Stimulated activated memory B cell treated with anti-CD40 and anti-IgM and Interleukin-4, amounts not matched to agents 10 μg/mL and 1 μg/mL and 100 μg/mL, for 72 hours (primary cell): Measurements from ENCODE around the gene TSC22D3.
"Not testable (repeated sequence)": the region's sequence is repeated elsewhere in the genome, so short reads cannot be mapped to it uniquely, and the experiment has no call there.

ENCODE experiments used
- ATAC-seq: fragments of 150-1000 bp; cut with Tn5 transposase; 2 replicates; pipeline ENCODE4 v1.10.0; 2021
- H3K27ac Mint-ChIP-seq: one replicate; pipeline ENCODE4 v1.8.0; 2022; ENCODE audit warnings: mild to moderate bottlenecking, mixed read lengths
- H3K27me3 Mint-ChIP-seq: one replicate; pipeline ENCODE4 v1.8.0; 2022; ENCODE audit warnings: mixed read lengths
- H3K36me3 Mint-ChIP-seq: one replicate; pipeline ENCODE4 v1.8.0; 2022; ENCODE audit warnings: mixed read lengths
- H3K4me1 Mint-ChIP-seq: one replicate; pipeline ENCODE4 v1.8.0; 2022; ENCODE audit warnings: mixed read lengths
- H3K4me3 Mint-ChIP-seq: one replicate; pipeline ENCODE4 v1.8.0; 2022; ENCODE audit warnings: mild to moderate bottlenecking, moderate library complexity, mixed read lengths
- H3K9me3 Mint-ChIP-seq: one replicate; pipeline ENCODE4 v1.8.0; 2022; ENCODE audit warnings: mixed read lengths

TSC22D3 gene

DNA sequence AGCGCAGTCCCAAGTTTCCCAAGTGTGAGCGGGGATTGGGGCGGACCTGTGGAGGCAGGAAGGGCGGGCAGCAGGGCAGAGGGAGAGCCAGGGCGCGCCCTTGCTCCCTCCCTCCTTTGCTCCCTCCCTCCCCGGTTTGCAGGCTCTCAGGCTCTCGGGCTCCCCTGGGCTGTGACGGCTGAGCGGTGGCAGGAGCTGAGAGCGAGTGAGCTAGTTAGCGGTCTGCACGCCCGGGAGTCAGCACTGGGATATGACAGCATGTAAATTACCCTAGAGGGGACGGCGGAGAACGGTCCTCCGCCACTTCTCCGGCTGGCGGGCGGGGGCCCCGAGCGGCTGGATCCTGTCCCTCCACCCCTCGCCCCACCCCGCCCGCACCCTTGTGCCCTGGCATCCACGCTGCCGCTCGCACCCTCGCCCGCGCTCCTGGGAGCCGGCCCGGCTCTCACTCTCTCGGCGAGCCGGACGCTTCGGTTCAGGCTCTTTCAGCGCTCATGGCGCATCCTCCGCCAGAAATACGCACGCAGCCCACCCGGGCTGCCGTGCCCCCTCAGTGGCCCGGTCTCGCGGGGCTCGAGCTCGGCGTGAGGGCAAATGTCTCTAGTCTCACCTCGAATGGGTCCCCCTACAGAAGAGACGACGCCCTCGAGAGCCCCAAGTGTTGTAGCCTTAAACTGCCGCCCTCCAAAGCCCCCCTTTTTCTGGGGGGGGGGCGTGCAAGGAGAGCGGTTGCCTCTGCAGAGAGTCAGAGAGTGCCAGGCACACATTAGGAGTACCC lies at the start of gene TSC22D3:
Gene TSC22D3, minus strand, starts transcription at position 54 of the 778 bp plus-strand sequence. CDS start 368 bp downstream, outside the sequence.
- Mint-ChIP-seq H3K27me3 (no peaks in the 10 kb centered on the region), H3K4me1 (peaks cover 15% of the 10 kb centered on the region), H3K9me3 (no peaks in the 10 kb centered on the region), H3K27ac (peak within 1 kb of the TSS; percentile 78), H3K4me3 (peak within 1 kb of the TSS; percentile 94), H3K36me3 (no peaks in the 10 kb centered on the region)
- peak; percentile 79 for ATAC-seq

DNA sequence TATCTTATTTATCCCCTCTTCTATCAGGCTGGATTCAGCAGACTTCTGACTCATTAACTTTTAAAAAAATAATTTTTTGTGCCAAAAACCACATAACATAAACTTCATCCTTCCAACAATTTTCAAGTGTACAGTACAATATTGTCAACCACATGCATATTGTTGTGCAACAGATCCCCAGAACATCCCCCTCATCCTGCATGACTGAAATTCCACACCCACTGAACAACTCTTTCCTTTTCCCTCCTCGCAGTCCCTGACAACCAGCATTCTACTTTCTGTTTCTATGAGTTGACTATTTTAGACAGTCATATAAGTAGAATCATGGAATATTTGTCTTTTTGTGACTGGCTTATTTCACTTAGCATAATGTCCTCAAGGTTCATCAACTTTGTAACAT lies 47.9 kb upstream of the TSC22D3 start:
- no peak for ATAC-seq
- Mint-ChIP-seq H3K27me3 (peaks cover 9% of the 10 kb centered on the region), H3K36me3 (no peaks in the 10 kb centered on the region), H3K4me3 (no peak overlapping the region), H3K4me1 (peaks cover 27% of the 10 kb centered on the region), H3K27ac (no peak overlapping the region), H3K9me3 (no peaks in the 10 kb centered on the region)

DNA sequence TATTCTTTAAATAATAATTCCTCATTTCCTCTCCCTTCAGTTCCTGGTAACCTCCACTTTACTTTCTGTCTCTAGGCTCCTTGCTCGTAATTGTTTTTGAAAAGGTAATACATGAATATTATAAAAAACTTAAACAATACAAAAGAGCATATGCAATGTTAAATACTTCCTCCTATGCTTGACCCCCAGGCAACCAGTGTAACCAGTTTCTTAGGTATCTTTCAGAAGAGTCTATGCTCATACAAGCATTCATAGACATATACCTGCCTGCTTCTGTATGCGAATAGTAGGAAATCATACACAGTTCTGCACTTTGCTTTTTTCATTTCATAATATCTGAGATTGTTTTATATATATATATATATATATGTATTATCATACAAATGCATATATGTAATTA lies 47.5 kb upstream of the TSC22D3 start:
- no peaks in the 10 kb centered on the region for H3K36me3 Mint-ChIP-seq
- H3K4me3 Mint-ChIP-seq = no peak overlapping the region
- H3K27ac Mint-ChIP-seq = no peak overlapping the region
- H3K9me3 Mint-ChIP-seq = no peaks in the 10 kb centered on the region
- peaks cover 9% of the 10 kb centered on the region for H3K27me3 Mint-ChIP-seq
- H3K4me1 Mint-ChIP-seq = peaks cover 24% of the 10 kb centered on the region
- no peak for ATAC-seq

DNA sequence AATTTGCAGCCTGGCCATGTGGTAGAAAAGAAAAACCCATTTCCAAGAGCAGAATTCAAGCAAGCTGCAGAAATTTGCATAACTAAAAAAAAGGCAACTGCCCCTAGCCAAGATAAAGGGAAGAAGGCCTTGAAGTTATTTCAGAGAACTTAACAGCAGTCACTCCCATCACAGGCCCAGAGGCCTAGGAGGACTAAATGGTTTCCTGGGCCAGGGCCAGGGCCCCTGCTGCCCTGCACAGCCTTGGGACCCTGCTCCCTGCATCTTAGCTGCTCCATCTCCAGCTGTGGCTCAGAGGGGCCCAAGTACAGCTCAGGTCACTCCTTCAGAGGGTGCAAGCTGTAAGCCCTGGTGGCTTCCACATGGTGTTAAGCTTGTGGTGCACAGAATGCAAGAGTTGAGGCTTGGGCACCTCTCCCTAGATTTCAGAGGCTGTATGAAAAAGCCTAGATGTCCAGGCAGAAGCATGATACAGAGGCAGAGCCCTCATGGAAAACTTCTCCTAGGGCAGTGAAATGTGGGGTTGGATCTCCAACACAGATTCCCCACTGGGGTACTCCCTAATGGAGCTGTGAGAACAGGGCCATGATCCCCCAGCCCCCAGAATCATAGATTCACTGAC lies 43.4 kb upstream of the TSC22D3 start:
- ATAC-seq = no peak
- Mint-ChIP-seq H3K4me3 (no peak overlapping the region), H3K4me1 (peaks cover 7% of the 10 kb centered on the region), H3K27ac (no peak overlapping the region), H3K9me3 (no peaks in the 10 kb centered on the region), H3K27me3 (peaks cover 10% of the 10 kb centered on the region), H3K36me3 (no peaks in the 10 kb centered on the region)

DNA sequence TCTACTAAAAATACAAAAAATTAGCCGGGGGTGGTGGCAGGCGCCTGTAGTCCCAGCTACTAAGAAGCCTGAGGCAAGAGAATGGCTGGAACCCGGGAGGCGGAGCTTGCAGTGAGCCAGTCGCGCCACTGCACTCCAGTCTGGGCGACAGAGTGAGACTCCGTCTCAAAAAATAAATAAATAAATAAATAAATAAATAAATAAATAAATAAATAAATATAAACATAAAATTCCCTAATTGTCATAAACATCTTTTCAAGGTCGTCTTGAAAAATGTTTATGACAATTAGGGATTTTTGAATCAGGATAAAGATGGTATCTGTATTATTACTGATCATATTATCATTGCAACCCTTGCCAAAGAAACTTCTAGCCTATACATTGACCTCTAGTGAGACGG lies 34.5 kb upstream of the TSC22D3 start:
- ATAC-seq, H3K27ac Mint-ChIP-seq, H3K9me3 Mint-ChIP-seq, H3K4me1 Mint-ChIP-seq, H3K36me3 Mint-ChIP-seq, H3K4me3 Mint-ChIP-seq: not testable (repeated sequence)
- peaks cover 33% of the 10 kb centered on the region for H3K27me3 Mint-ChIP-seq

DNA sequence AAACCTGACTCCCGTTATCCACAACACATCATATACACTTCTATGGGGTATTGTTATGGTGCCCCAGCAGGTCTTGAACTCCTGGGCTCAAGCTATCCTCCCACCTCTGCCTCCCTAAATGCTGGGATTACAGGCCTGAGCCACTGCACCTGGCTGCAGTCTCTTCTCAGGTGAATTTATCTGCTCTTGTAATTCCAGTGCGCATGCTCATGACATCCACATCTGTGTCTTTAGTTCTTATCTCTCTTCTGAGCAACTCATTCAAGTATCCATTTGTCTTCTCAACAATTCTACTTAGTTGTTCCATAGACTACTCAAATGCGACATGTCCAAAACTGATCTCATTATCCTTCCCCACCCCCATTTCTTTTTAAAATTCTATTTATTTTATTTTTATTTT lies 29.6 kb upstream of the TSC22D3 start:
- H3K9me3 Mint-ChIP-seq = peaks cover 3% of the 10 kb centered on the region

DNA sequence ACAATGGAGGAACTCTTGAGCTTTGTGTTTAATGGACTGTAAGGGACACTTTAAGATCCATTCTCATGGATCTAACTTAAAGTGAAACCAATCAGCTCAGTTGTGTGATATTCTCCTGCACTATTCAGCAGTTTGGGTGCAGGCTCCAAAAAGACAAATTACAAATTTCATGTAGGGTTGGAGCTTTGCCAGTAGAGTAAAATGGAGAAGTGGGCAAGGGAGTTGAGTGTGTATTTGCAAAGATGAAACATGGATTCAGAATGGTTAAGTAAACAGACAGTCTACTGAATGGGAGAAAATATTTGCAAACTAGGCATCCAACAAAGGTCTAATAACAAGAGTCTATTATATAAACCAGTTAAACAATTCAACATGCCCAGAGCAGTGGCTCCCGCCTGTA lies 28.8 kb upstream of the TSC22D3 start:
- ATAC-seq = no peak
- peaks cover 5% of the 10 kb centered on the region for H3K36me3 Mint-ChIP-seq
- H3K9me3 Mint-ChIP-seq = peaks cover 3% of the 10 kb centered on the region

More for the DNA sequence above, 29.6 kb upstream of the TSC22D3 start:
- Mint-ChIP-seq H3K27ac (no peak overlapping the region), H3K4me1 (no peaks in the 10 kb centered on the region), H3K4me3 (no peak overlapping the region), H3K27me3 (no peaks in the 10 kb centered on the region), H3K36me3 (peaks cover 5% of the 10 kb centered on the region)
- no peak for ATAC-seq

DNA sequence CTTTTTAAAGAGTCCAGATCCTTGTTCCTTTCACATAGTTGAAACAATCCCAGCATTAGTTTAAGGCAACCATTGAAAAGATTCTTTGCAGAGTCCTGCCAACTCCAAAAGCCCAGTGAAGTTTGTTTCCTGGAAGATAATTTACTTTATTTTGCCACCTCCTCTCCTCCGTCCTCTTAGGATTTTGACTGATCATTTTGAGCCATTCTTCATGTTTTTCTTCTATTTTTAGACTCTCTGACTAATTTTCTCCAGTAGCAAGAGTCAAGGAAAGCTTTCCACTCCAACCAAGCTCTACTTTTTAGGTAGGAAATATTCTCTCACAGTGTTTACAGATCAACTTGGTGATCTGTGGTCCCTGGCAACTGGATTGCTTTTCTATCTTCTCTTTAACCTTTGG lies 12.2 kb upstream of the TSC22D3 start:
- no peak for ATAC-seq
- no peaks in the 10 kb centered on the region for H3K36me3 Mint-ChIP-seq
- no peaks in the 10 kb centered on the region for H3K4me1 Mint-ChIP-seq
- H3K27ac Mint-ChIP-seq = no peak overlapping the region
- H3K27me3 Mint-ChIP-seq = peaks cover 5% of the 10 kb centered on the region
- H3K4me3 Mint-ChIP-seq = no peak overlapping the region
- H3K9me3 Mint-ChIP-seq = no peaks in the 10 kb centered on the region

More for the DNA sequence above, 28.8 kb upstream of the TSC22D3 start:
- H3K4me1 Mint-ChIP-seq = no peaks in the 10 kb centered on the region
- peaks cover 3% of the 10 kb centered on the region for H3K27me3 Mint-ChIP-seq
- no peak overlapping the region for H3K27ac Mint-ChIP-seq
- no peak overlapping the region for H3K4me3 Mint-ChIP-seq

DNA sequence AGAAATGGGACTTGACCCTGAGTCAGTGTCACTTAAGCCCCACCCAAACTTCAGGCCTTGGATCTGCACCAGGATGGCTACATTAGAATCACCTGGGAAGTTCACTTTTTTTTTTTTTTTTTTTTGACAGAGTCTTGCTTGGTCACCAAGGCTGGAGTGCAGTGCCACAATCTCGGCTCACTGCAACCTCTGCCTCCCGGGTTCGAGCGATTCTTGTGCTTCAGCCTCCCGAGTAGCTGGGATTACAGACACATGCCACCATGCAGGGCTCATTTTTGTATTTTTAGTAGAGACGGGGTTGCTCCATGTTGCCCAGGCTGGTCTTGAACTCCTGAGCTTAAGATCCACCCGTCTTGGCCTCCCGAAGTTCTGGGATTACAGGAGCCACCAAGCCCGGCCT lies 4.9 kb upstream of the TSC22D3 start:
- no peak overlapping the region for H3K4me3 Mint-ChIP-seq
- no peaks in the 10 kb centered on the region for H3K36me3 Mint-ChIP-seq
- no peaks in the 10 kb centered on the region for H3K9me3 Mint-ChIP-seq
- H3K27ac Mint-ChIP-seq = no peak overlapping the region
- no peak for ATAC-seq
- H3K27me3 Mint-ChIP-seq = no peaks in the 10 kb centered on the region
- H3K4me1 Mint-ChIP-seq = peaks cover 15% of the 10 kb centered on the region

DNA sequence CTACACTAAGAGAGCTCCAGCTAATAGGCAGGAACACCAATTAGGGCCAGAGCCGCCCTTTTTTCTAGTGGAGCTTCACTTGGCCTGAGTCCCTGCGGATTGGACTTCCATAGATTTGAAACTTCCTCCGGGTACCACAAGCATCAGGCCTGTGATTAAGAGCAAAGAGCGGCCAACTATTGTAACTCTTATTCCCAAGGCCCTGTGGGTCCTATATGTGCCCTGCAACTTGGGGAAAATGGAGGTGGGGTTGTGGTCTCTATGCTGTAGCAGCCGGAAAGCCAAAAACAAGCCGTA lies 1.9 kb upstream of the TSC22D3 start, which contains the start of gene NCBP2L:
Gene NCBP2L, plus strand, starts transcription at position 198 of the 297 bp plus-strand sequence. CDS start 16,488 bp downstream, outside the sequence.
- Mint-ChIP-seq H3K27ac (peak within 1 kb of the TSS; percentile 78), H3K9me3 (no peaks in the 10 kb centered on the region), H3K27me3 (no peaks in the 10 kb centered on the region), H3K36me3 (no peaks in the 10 kb centered on the region), H3K4me3 (peak within 1 kb of the TSS; percentile 94), H3K4me1 (peaks cover 15% of the 10 kb centered on the region)
- no peak for ATAC-seq

DNA sequence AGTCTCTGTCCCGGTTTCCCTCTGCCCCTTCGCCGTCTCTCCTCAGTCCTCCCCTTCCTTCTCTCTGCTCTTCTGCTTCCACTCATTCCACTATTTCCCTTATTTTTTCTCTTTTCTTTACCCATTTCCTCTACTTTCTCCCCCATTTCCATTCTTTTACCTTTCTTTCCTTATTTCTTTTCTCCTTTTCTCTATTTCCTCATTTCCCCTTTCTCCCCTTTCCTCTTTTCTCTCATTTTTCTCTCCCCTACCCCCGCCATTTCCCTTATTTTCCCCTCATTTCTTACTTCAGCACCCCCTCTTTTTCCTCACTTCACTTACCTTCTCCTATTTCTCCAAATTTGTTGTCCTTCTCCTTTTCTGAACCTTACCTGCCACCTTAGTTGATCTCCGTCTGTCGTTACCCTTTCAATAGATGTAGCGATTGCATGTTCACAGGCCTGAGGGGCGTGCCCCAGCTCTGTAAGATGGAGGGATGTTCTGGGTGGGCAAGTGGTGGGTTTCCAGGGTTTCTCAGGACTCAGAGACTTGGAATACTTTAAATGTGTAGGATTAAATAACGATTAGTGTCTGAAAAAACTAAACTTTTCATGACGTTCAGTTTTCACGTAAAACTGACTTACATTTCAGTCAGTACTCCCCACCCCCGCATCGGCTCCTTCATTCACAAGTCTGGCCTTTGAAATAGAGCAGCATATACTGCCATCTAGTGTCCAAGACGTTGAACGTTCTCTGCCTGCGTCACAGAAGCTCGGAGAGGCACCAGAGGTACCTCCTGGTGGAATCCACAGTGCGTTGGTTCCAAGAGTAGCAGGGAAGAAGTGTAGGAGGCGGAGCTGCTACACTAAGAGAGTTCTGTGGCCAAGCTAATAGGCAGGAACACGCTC lies 1.3 kb upstream of the TSC22D3 start:
- Mint-ChIP-seq H3K36me3 (no peaks in the 10 kb centered on the region), H3K4me1 (peaks cover 15% of the 10 kb centered on the region), H3K4me3 (peak overlapping the region; percentile 94), H3K27ac (peak overlapping the region; percentile 78), H3K27me3 (no peaks in the 10 kb centered on the region), H3K9me3 (no peaks in the 10 kb centered on the region)
- ATAC-seq = peak; percentile 89

DNA sequence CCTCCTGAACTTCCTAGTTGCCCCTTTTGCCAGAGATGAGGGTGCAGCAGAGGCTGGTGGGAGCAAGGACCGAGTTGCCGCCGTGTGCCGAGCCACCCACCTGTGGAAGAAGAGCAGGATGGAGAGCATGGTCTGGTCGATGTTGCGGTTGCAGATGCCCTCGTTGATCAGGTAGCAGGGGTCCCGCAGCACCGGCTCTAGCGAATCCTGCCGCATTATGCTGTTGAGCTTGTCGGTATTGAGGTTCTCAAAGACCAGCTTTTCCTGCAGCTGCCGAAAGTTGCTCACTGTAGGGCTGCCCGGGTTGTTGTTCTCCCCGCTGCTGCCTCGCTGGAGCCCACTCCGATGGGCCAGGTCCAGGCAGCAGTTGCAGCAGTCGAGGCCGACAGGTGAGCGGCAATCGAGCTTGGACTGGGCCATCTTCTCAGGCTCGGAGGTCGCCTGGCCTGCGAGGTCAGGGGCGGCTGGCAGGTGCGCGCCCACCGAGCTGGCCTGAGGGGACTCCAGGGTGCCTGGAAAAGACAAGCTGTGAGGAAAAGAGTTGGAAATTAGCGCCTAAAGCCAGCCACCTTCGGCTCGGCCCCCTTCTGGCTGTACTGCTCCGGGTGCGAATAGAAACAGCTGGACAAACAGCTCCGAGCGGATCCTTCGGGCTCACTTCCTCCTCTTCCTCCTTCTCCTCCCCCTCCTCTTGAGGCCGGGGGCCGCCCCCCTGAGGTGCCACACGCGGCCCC lies 420 bp downstream of the TSC22D3 start:
- Mint-ChIP-seq H3K27me3 (no peaks in the 10 kb centered on the region), H3K4me1 (peaks cover 15% of the 10 kb centered on the region), H3K36me3 (no peaks in the 10 kb centered on the region), H3K4me3 (peak overlapping the region; percentile 94), H3K27ac (no peak overlapping the region), H3K9me3 (no peaks in the 10 kb centered on the region)
- no peak for ATAC-seq

DNA sequence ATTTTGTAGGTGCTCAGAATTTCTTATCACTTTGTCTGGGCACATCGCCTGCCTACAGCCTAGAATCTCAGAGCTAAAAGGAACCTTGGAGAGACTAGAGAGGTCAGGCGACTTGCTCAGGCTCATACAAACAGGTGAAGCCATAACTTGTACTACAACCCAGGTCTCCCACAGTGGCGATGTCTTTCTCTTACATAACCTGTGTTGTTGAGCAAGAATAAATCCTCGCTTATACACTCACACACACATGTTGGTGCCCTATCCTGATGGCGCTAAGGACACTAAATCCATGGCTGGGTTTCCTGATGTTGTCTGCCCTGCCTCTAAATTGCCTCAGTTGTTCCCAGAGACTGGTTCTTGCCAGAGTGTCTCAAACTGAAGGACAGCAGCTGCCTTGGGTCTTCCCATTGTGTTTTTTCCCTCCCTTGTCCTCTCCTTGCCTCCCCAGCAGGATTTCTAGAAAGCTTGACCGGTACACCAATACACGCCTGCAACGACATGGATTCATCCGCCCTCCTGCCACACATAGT lies 1.6 kb downstream of the TSC22D3 start:
- Mint-ChIP-seq H3K9me3 (no peaks in the 10 kb centered on the region), H3K4me1 (peaks cover 15% of the 10 kb centered on the region), H3K36me3 (no peaks in the 10 kb centered on the region), H3K27me3 (no peaks in the 10 kb centered on the region), H3K4me3 (no peak overlapping the region), H3K27ac (no peak overlapping the region)
- no peak for ATAC-seq

DNA sequence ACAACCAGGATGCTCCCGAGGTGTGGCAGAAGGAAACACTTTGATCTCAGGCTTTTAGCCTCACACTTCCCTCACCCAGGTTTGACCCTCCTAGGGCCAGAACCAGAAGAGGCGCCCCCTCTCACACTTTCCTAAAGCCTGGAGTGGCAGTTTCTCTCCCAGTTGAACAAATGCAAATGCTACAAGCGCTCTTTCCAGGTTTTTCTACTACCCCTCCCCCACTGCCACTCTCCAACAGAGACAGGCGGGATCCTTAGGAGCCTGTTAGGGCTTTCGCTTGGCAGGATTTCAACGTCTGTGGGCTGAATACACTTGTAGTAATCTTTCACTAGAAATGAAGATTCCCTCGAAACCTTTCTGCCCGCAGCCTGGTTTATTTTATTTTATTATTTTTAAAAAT lies 2.4 kb downstream of the TSC22D3 start:
- H3K4me1 Mint-ChIP-seq = peaks cover 15% of the 10 kb centered on the region
- H3K36me3 Mint-ChIP-seq = no peaks in the 10 kb centered on the region
- no peaks in the 10 kb centered on the region for H3K9me3 Mint-ChIP-seq
- no peak overlapping the region for H3K4me3 Mint-ChIP-seq
- no peaks in the 10 kb centered on the region for H3K27me3 Mint-ChIP-seq
- ATAC-seq = no peak
- no peak overlapping the region for H3K27ac Mint-ChIP-seq
